NCI-H1417 treated with DMSO at 0.1 percent for 48 hours (cell line): ENCODE results near the gene GRIN2B.

Source experiments
- DNase-seq: peaks from one replicate; lab custom pipeline; 2025; lab: John Stamatoyannopoulos, UW

Gene GRIN2B

GRCh38 chr12:13981296-13981962 is at the start of gene GRIN2B:
Gene GRIN2B (minus strand): TSS chr12:13981602. CDS start chr12:13866208, 115,394 bp downstream.
- DNase-seq: no peak

- DNase-seq: no peak
These were observed 45.1 kb upstream of the GRIN2B start for GRCh38 chr12:14026537-14026936.

- no peak for DNase-seq
These were observed 43.2 kb upstream of the GRIN2B start for GRCh38 chr12:14024591-14024990.

- DNase-seq: no peak
These were observed 36.7 kb upstream of the GRIN2B start for GRCh38 chr12:14018080-14018479.

GRCh38 chr12:14010989-14011388 is 29.6 kb upstream of the GRIN2B start:
- DNase-seq: no peak

GRCh38 chr12:14007639-14008038 is 26.2 kb upstream of the GRIN2B start:
- no peak for DNase-seq

- DNase-seq: no peak
These were observed 11.2 kb upstream of the GRIN2B start for GRCh38 chr12:13992585-13992984.

- DNase-seq: no peak
These were observed 10.7 kb upstream of the GRIN2B start for GRCh38 chr12:13992106-13992505.

GRCh38 chr12:13986031-13986430 is 4.6 kb upstream of the GRIN2B start:
- no peak for DNase-seq

- no peak for DNase-seq
These were observed 588 bp upstream of the GRIN2B start for GRCh38 chr12:13981990-13982389.

GRCh38 chr12:13980538-13981295 is 685 bp downstream of the GRIN2B start:
- no peak for DNase-seq

- no peak for DNase-seq
These were observed 1.5 kb downstream of the GRIN2B start for GRCh38 chr12:13979772-13980378.

GRCh38 chr12:13978876-13979275 is 2.5 kb downstream of the GRIN2B start:
- DNase-seq: no peak

- no peak for DNase-seq
These were observed 4.5 kb downstream of the GRIN2B start for GRCh38 chr12:13976880-13977279.

GRCh38 chr12:13976028-13976584 is 5.3 kb downstream of the GRIN2B start:
- no peak for DNase-seq

- no peak for DNase-seq
These were observed 7.4 kb downstream of the GRIN2B start for GRCh38 chr12:13973996-13974395.

GRCh38 chr12:13970803-13971202 is 10.6 kb downstream of the GRIN2B start:
- DNase-seq: no peak

GRCh38 chr12:13968281-13968680 is 13.1 kb downstream of the GRIN2B start:
- DNase-seq: no peak

GRCh38 chr12:13964666-13965065 is 16.7 kb downstream of the GRIN2B start:
- DNase-seq: no peak

- DNase-seq: no peak
These were observed 18.7 kb downstream of the GRIN2B start for GRCh38 chr12:13962699-13963098.

- no peak for DNase-seq
These were observed 19.4 kb downstream of the GRIN2B start for GRCh38 chr12:13961971-13962370.

GRCh38 chr12:13959131-13959723 is 22.2 kb downstream of the GRIN2B start:
- DNase-seq: no peak
